SK-N-SH treated with all-trans-retinoic acid at 6 μM for 48 hours (cell line): ENCODE data around the gene SHISA2.

ENCODE experiments used
- ATAC-seq: fragments of 200-7000 bp; cut with Tn5 transposase; 3 replicates; pipeline ENCODE4 v1.9.1; 2020; ENCODE audit warnings: mild to moderate bottlenecking, moderate library complexity
- ARNTL ChIP-seq: fragments of 450-650 bp; formaldehyde crosslinking; IDR thresholded peaks from 2 replicates; pipeline ENCODE4 v1.5.0; 2020; ENCODE audit warnings: low read depth, mild to moderate bottlenecking, moderate library complexity, borderline replicate concordance
- BACH2 ChIP-seq: fragments of 250-450 bp; sonication (Bioruptor Pico); IDR thresholded peaks from 2 replicates; pipeline ENCODE4 v1.9.0; 2021; ENCODE audit warnings: mild to moderate bottlenecking, borderline replicate concordance
- CREB5 ChIP-seq: fragments of 250-450 bp; sonication (Bioruptor Pico); IDR thresholded peaks from 2 replicates; pipeline ENCODE4 v1.5.1; 2020; ENCODE audit warnings: low read depth, mild to moderate bottlenecking, moderate library complexity
- CSDC2 ChIP-seq: fragments of 250-450 bp; sonication (Bioruptor Pico); IDR thresholded peaks from 2 replicates; pipeline ENCODE4 v1.5.0; 2020; ENCODE audit warnings: mild to moderate bottlenecking, moderate library complexity
- CSRNP3 ChIP-seq: fragments of 250-450 bp; sonication (Bioruptor Pico); IDR thresholded peaks from 2 replicates; pipeline ENCODE4 v1.5.1; 2021; ENCODE audit warnings: mild to moderate bottlenecking, moderate library complexity
- ESRRG ChIP-seq: fragments of 250-450 bp; sonication (Bioruptor Pico); IDR thresholded peaks from 2 replicates; pipeline ENCODE4 v1.6.1; 2021; ENCODE audit warnings: mild to moderate bottlenecking
- GLIS3 ChIP-seq: fragments of 250-450 bp; sonication (Bioruptor Pico); IDR thresholded peaks from 2 replicates; pipeline ENCODE4 v1.5.0; 2020; ENCODE audit warnings: mild to moderate bottlenecking, moderate library complexity
- ISL1 ChIP-seq: fragments of 250-450 bp; sonication (Bioruptor Pico); IDR thresholded peaks from 2 replicates; pipeline ENCODE4 v2.1.2; 2022; ENCODE audit warnings: mild to moderate bottlenecking, moderate library complexity
- OSR1 ChIP-seq: fragments of 250-450 bp; sonication (Bioruptor Pico); IDR thresholded peaks from 2 replicates; pipeline ENCODE4 v1.8.0; 2022; ENCODE audit warnings: moderate library complexity, mild to moderate bottlenecking, inconsistent platforms
- POU6F1 ChIP-seq: fragments of 250-450 bp; sonication (Bioruptor Pico); IDR thresholded peaks from 2 replicates; pipeline ENCODE4 v1.8.0; 2021; ENCODE audit warnings: low read depth, mild to moderate bottlenecking, moderate library complexity, borderline replicate concordance
- PPARA ChIP-seq: fragments of 250-450 bp; sonication (Bioruptor Pico); IDR thresholded peaks from 2 replicates; pipeline ENCODE4 v1.5.0; 2020; ENCODE audit warnings: mild to moderate bottlenecking, borderline replicate concordance
- RARB ChIP-seq: fragments of 250-450 bp; sonication (Bioruptor Pico); IDR thresholded peaks from 2 replicates; pipeline ENCODE4 v1.8.0; 2021; ENCODE audit warnings: mild to moderate bottlenecking, moderate library complexity
- SNAI2 ChIP-seq: fragments of 250-450 bp; sonication (Bioruptor Pico); IDR thresholded peaks from 2 replicates; pipeline ENCODE4 v1.5.0; 2020; ENCODE audit warnings: mild to moderate bottlenecking, moderate library complexity
- TCF4 ChIP-seq: fragments of 250-450 bp; sonication (Bioruptor Pico); IDR thresholded peaks from 2 replicates; pipeline ENCODE4 v1.8.0; 2021; ENCODE audit warnings: mild to moderate bottlenecking, moderate library complexity, borderline replicate concordance
- TOX ChIP-seq: fragments of 250-450 bp; sonication (Bioruptor Pico); IDR thresholded peaks from 2 replicates; pipeline ENCODE4 v1.8.0; 2021; ENCODE audit warnings: mild to moderate bottlenecking, moderate library complexity, borderline replicate concordance
- TSHZ2 ChIP-seq: fragments of 250-450 bp; sonication (Bioruptor Pico); IDR thresholded peaks from 2 replicates; pipeline ENCODE4 v1.5.0; 2020; ENCODE audit warnings: mild to moderate bottlenecking, moderate library complexity
- ZC3H10 ChIP-seq: fragments of 250-450 bp; sonication (Bioruptor Pico); IDR thresholded peaks from 2 replicates; pipeline ENCODE4 v1.5.1; 2021; ENCODE audit warnings: mild to moderate bottlenecking, moderate library complexity
- ZFP3 ChIP-seq: fragments of 250-450 bp; sonication (Bioruptor Pico); IDR thresholded peaks from 2 replicates; pipeline ENCODE4 v1.5.0; 2020; ENCODE audit warnings: mild to moderate bottlenecking, moderate library complexity
- ZFP30 ChIP-seq: fragments of 450-650 bp; formaldehyde crosslinking; IDR thresholded peaks from 2 replicates; pipeline ENCODE4 v1.5.0; 2022; ENCODE audit warnings: mild to moderate bottlenecking, moderate library complexity
- ZNF565 ChIP-seq: fragments of 450-650 bp; formaldehyde crosslinking; conservative IDR thresholded peaks from 2 replicates; pipeline ENCODE4 v1.5.0; 2020; ENCODE audit warnings: low read depth, mild to moderate bottlenecking, moderate library complexity
- ZNF8 ChIP-seq: fragments of 450-650 bp; formaldehyde crosslinking; IDR thresholded peaks from 2 replicates; pipeline ENCODE4 v1.5.0; 2020; ENCODE audit warnings: mild to moderate bottlenecking, moderate library complexity

The SHISA2 gene

GRCh38 chr13:26050568-26051230, 1.1 kb downstream of the SHISA2 start:
- TF ChIP-seq ZFP3 (CRISPR knock-in tag) (no peak), ARNTL (CRISPR knock-in tag) (no peak), TCF4 (CRISPR knock-in tag) (no peak), ISL1 (CRISPR knock-in tag) (no peak), BACH2 (CRISPR knock-in tag) (no peak), ESRRG (CRISPR knock-in tag) (no peak), ZNF8 (no peak), ZNF565 (no peak), PPARA (no peak), CSDC2 (no peak), TOX (no peak), OSR1 (CRISPR knock-in tag) (no peak), GLIS3 (CRISPR knock-in tag) (no peak), RARB (CRISPR knock-in tag) (no peak)

GRCh38 chr13:26048741-26049140, 3.1 kb downstream of the SHISA2 start:
- ATAC-seq: no peak
- no peak for TF ChIP-seq ZC3H10 (CRISPR knock-in tag)
- no peak for TF ChIP-seq POU6F1
- no peak for TF ChIP-seq TSHZ2 (CRISPR knock-in tag)
- TF ChIP-seq CREB5 (CRISPR knock-in tag): no peak
- TF ChIP-seq ESRRG (CRISPR knock-in tag): no peak
- no peak for TF ChIP-seq ZFP30
- no peak for TF ChIP-seq ARNTL (CRISPR knock-in tag)
- TF ChIP-seq CSRNP3 (CRISPR knock-in tag): no peak

More at GRCh38 chr13:26050568-26051230, 1.1 kb downstream of the SHISA2 start:
- ATAC-seq: peak; percentile 36

GRCh38 chr13:26047040-26047439, 4.8 kb downstream of the SHISA2 start:
- no peak for ATAC-seq
- TF ChIP-seq TSHZ2 (CRISPR knock-in tag) (no peak), SNAI2 (no peak), CSRNP3 (CRISPR knock-in tag) (no peak), CSDC2 (no peak)
